GM21825 (cell line): ENCODE results near the gene HPGD.

Experiments used
- ATAC-seq: cut with Tn5 transposase; IDR thresholded peaks from one replicate; pipeline ENCODE4 v1.9.1; 2021; ENCODE audit warnings: mild to moderate bottlenecking, moderate library complexity; ENCODE audit not compliant: unreplicated experiment

The HPGD gene

DNA sequence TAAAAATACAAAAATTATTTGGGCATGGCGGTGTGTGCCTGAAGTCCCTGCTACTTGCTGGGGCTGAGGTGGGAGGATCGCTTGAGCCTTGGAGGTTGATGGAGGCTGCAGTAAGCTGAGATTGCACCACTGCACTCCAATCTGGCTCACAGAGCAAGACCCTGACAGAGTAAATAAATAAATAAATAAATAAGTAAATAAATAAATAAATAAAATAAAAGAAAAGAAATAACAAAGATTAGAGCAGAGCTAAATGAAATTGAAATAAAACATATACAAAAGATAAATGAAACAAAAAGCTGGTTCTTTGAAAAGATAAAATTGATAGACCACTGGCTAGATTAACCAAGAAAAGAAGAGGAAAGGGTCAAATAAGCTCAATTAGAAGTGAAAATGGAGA, 43.1 kb downstream of the HPGD start:
- ATAC-seq = no peak

DNA sequence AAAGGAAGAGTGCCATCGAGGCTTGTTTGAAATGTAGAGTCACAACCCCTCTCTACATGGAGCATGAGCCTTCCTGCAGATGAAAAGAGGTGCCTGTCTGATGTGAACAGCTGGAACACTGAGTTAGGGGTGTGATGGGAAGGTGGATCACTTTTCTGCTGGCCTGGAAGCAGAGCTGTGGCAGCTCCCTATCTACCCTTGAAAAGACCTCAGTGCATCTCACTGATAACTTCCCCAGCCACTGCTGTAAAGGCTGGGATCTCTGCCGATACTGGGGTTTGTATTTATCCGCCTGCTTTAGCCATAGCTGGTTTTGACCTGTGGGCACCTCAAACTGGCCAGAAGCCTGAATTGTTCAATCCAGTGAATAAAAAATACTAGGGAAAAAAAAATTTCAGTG, 46.8 kb downstream of the HPGD start:
- ATAC-seq = no peak

DNA sequence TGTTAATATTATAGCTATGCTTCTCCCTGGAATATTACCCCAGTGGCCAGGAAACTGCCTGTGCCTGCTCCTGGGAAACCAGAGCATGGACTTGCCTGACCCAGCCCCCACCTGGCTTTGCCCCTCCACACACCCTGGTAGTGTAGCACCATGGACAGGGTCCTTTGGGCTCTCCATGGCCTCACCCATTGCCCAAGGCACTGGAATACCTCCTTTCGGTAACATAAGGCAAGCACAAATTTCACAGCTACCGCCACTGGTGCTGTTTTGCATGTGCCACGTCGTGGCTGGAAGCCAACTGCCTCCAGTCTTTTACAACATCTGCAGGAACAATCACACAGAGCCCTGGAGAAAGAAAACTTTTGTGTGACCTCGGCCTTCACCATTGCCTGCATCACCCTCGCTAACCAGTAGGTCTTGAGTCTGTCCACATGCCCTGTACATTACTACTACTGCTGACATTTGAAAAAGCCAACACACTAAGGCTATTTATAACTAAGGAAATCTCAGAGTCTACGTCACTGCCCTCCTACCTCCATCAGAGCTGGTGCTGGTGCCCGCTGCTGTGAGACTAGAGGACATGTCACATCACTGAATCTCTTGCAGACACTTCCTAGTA, 47.7 kb downstream of the HPGD start:
- ATAC-seq = no peak

DNA sequence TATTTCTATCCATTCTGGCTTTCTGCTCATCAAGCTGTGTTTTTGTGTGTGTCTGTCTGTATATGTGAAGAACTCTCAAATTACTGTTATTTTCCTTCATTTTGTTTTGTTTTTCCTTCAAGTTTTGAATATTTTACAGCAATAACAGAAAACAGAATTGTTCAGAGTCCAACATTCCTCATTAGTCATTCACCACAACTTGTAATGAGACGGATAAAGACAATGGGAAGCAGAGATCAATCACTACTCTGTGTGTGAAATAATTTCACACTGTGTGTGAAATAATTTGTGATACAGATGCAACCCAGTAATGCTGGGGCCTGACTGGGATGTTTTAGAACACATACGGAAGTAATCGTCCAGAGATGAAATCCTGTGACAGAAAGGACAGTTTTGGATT, 55.2 kb downstream of the HPGD start:
- no peak for ATAC-seq

DNA sequence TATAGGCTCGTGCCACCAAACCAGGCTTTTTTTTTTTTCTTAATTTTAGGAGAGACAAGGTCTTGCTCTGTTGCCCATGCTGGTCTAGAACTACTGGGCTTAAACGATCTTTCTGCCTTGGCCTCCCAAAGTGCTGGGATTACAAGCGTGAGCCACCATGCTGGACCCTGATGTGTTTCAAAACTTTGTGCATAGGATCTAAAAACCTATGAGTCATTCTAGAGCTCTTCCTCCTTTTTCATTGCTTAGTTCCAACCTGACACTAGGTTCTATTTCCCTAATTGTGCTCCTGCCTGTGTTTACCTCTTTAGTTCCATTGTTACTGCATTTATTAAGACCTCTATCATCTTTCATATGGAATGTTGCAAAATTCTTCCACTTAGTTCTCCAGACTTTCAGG, 57.3 kb downstream of the HPGD start:
- ATAC-seq = no peak

DNA sequence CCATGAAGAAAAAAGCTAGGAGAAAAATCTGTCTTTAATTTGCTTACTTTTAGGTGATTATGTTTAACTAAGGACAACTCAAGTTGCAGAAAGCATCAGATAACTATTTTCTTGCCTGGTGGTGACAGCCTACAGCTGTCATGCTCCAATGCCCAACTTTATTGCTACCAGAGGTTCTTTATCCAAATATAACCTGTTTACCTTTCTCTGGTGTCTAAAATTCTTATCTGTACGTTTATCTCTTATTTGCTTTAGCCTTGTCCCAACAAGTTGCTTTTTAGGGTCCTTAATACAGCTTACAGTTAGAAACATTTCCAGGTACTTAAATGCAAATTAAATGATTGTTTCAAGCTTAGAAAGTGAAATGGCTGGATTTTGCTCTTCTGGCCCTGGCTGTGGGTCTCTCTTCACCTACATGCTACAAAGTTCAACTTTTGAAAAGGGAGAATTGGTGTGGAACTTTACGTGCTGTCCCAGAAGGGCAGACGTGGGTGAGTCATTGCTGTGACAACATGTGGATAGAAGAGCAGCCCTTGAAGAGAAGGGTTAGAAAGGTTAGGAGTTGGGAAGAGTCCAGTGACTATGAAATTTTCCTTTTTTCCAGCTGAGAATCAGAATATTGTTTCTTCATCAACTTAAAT, 60.7 kb downstream of the HPGD start:
- no peak for ATAC-seq

DNA sequence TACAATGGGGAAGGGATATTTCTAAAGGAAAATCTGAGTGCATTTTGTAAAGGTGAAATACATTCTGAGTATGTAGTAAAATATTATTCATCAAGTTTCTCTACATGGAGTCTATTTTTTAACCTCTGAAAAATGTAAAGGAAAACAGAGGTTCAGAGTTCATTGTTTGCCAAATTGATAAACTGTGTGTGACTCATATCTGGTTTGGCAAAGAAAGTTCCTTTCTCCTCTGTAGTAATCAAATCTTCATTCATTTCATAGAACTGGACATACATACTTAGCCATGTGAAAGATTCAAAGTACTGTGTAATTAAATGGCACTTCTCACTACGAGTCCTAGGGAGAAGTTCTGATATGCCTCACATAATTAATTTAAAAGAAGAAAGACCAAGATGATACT, 61.6 kb downstream of the HPGD start:
- no peak for ATAC-seq

DNA sequence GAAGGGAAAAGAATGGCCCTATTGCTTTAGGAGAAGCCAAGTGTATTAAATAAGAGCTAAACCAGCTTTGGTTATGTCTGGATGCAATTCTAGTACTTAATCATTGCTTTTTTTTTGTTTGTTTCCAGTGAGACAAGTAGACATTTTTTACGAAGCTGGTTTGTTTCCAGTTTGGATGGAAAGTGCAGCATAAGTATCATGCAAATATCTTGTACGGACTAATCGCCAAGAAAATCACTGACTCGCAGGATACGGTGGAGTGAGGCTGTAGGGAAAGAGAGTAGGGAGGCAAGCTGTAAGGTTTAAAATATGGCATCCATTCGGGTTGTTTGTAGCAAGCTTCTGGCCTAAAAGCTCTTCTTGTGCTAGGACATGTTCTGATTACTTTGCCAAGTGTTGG, 64.8 kb downstream of the HPGD start:
- no peak for ATAC-seq

DNA sequence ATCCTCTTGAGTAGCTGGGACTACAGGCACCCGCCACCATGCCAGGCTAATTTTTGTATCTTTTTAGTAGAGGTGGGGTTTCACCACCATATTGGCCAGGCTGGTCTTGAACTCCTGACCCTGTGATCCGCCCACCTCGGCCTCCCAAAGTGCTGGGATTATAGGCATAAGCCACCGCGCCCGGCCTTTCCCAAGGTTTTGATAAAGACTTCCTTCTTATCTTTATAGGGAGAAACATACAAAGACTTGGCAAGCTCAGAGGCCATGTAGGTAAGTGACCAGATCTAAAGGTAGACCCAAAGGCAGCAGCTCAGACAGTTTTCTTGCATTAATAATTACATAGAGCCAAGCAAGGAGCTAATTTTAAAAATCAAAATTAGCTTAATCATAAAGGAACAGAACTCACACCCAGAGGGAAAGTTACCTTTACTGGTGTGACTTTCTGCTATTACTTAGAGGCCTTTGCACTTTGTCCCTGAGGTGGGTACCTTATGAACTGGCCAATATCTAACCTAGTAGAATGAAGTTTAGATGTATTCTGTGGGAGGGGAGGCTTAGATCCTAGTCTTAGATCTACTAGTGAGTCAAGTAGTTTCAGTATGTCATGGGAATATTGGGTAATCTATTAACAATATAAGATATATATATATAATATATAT, 67.3 kb downstream of the HPGD start:
- ATAC-seq = no peak

DNA sequence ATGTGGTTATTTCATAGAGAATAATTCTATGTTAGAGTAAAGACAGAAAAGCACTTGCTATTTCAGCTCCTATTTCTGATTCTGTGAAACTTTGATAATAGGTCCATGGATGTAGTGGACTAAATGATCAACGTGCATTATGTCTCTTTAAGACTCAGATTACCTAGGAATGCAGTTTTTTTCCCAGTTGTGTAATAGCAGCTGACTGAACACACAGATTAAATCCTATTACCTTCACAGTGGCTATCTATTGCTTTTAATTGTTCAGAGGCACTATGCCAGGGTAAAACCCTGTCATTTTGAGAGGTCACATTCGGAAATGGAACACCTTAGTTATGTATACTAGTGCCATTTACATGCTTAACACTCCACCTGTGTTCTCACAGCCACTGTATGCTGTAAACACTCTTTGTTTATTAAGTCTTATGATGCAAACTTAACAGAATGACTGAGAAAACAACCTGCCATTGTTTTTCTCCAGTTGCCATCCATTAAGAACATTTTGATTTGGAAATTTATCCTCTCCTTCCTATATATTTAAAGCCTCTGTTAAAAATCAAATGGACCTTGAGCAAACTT, 70.5 kb downstream of the HPGD start:
- ATAC-seq = no peak

DNA sequence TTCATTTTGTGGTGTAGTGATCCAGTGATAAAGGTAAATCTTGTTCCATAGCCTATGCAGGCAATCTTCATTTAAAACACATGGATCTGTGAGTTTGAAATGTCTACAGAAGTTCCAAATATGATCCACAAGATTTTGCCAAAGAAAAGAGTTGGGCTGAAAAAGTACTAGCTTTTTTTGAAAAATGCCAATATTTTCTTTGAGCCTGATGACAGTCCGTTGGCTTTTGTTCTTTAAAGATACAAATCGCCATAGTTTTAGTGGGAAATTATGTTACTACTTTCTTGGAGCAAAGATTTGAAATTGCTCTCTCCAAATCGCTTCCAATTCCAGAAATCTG, 71.5 kb downstream of the HPGD start:
- ATAC-seq = no peak

DNA sequence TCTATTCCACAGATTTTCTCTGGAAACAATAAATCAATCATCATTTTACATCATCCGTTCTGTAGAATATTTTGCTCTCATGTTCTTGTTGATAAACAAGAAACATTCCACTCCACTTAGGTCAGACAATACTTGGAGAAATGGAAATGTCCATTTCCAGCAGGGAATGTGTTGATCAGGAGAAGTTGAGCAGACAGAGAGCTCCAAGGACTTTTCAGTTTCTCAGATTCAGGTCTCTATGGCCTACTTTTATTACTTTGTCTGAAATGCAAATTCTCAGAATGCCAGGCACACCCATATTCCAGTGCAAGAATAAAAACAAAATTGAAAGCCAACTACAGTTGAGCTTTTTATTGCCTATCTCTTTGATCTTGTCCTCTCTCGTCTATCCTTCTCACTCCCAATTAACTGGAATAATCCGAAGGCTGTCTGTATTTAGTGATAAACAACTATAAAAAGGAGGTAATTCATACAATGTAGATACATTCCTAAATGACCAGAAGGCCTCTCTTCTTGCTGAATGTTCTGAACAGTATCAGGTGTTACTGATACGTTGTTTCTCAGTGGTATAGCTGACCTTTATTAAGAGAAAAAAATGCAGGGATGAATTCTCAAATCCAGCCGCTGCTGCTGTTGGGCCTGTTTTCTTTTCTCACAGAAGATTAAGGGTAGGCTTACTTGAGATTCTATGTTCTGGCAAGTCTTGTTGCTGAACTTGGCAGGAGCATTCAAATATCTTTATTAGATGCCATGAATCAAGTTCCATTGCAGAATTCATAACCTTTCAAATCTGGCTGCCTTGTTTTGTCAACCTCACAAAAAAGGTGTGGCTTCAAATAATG, 72.1 kb downstream of the HPGD start:
- no peak for ATAC-seq

DNA sequence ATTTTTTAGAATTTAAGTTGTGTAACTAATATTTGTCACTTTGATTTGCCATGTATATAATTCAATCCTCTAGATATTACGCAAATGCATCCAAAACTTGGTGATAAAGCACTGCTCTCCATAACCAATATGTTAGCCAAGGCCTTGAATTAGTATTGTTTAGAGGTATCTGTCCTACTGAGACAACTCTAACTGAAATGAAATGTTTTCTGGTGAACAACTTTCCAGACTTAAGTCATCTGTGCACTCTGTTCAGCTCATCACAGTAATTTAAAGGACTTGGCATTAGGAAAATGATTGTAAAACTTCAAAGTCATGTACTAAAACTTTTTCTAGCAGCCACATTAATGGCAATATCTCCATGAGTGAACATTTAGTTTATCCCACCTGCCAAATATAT, 73.1 kb downstream of the HPGD start:
- no peak for ATAC-seq

DNA sequence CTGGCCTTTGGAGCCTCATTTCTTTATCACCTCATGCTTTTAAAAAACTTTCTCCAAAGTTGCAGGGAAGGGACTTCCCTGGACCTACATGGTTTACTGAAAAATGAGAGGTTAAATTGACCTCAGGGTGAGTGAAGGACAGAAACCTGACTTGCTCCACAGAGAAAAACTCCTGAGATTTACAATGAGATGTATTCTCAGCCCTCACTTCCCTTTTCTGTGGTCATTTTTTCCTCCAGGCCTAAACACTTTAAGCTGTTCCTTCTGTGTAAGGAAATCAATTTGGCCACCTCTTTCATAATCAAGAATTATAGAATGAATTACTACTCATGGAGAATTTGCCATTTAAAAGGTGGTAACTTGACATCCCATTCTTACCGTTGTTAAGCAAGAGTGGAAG, 77.9 kb downstream of the HPGD start:
- ATAC-seq = no peak
